HepG2 (cell line): ENCODE results near the gene BHLHE41. TPM values are rescaled to one million over a fixed set of nuclear protein-coding genes. Genes with fewer than 3 reads are reported as not detected.

Experiments
- ATAC-seq: fragments of 200-7000 bp; cut with Tn5 transposase; 3 replicates; pipeline ENCODE4 v1.9.1; 2020; ENCODE audit warnings: mild to moderate bottlenecking, moderate library complexity
- BruUV-seq: library from RNA; stranded (reverse); fragments of 400-500 nt; replicated peaks from 2 replicates; lab custom pipeline; 2021; lab: Mats Ljungman, UMichigan
- CTCF ChIA-PET: fragments of 300-600 bp; formaldehyde crosslinking; extraction: SDS; loops from one replicate; lab custom pipeline; 2021; ENCODE audit warnings: low total read pairs, inconsistent platforms, low intra/inter-chr PET ratio; lab: Yijun Ruan, JAX
- POLR2A ChIA-PET: fragments of 350-600 bp; sonication (Branson Sonifier 250); formaldehyde crosslinking; loops from one replicate; lab custom pipeline; 2020; ENCODE audit warnings: antibody characterized with exemption, inconsistent platforms; lab: Yijun Ruan, JAX
- DNase-seq: peaks from one replicate; pipeline ENCODE4 v3.0.0-alpha.2; 2015; ENCODE audit warnings: low spot score
- FAIRE-seq: peaks from 3 replicates; lab custom pipeline; 2011; peaks lifted over from hg19 to GRCh38; lab: Jason Lieb, UNC
- H2AFZ ChIP-seq: one replicate; pipeline ENCODE4 v1.6.1; 2011; ENCODE audit warnings: low read length, inconsistent platforms
- H3K27ac ChIP-seq: fragments of 300-600 bp; 3 replicates; pipeline ENCODE4 v1.8.0; 2011; ENCODE audit warnings: mixed run types, mild to moderate bottlenecking, mixed read lengths, low read length, inconsistent platforms; ENCODE audit not compliant: insufficient read depth; ENCODE audit errors: extremely low read length
- H3K27me3 ChIP-seq, 2 experiments: fragments of 200-600 bp in 1 of 2; 2 replicates in 1 of 2; 3 replicates in 1 of 2; pipeline versions ENCODE4 v1.6.0 to v1.8.0; 2011; ENCODE audit warnings: low read length in 2 of 2, mild to moderate bottlenecking in 2 of 2, moderate library complexity in 2 of 2, inconsistent platforms in 1 of 2; ENCODE audit not compliant: insufficient read depth in 2 of 2, control insufficient read depth in 1 of 2
- H3K36me3 ChIP-seq, 2 experiments: fragments of 200-600 bp in 1 of 2; replicated peaks in 1 of 2; 2 replicates in 1 of 2; 3 replicates in 1 of 2; pipeline versions ENCODE4 v1.5.1 to v1.8.0; 2011; ENCODE audit warnings: low read length in 2 of 2, inconsistent platforms in 1 of 2; ENCODE audit not compliant: insufficient read depth in 2 of 2, control insufficient read depth in 1 of 2
- H3K4me1 ChIP-seq: 2 replicates; pipeline ENCODE4 v1.5.1; 2012; ENCODE audit warnings: low read length, inconsistent platforms; ENCODE audit not compliant: insufficient read depth
- H3K4me2 ChIP-seq: 2 replicates; pipeline ENCODE4 v1.6.0; 2011; ENCODE audit warnings: low read depth, low read length, inconsistent platforms
- H3K4me3 ChIP-seq, 3 experiments: fragments of 200-600 bp in 1 of 3; sonication (generic), shearing (Covaris generic) in 1 of 3; replicated peaks in 1 of 3; 2 replicates each; pipeline ENCODE4 v1.5.1; 2011 to 2016; ENCODE audit warnings: low read length in 3 of 3, inconsistent platforms in 2 of 3, low read depth in 2 of 3, mild to moderate bottlenecking in 2 of 3, control low read depth in 1 of 3, mixed read lengths in 1 of 3; ENCODE audit not compliant: insufficient read depth in 1 of 3
- H3K79me2 ChIP-seq: one replicate; pipeline ENCODE4 v1.6.1; 2011; ENCODE audit warnings: low read length, inconsistent platforms; ENCODE audit not compliant: insufficient read depth
- H3K9ac ChIP-seq: 2 replicates; pipeline ENCODE4 v1.6.0; 2011; ENCODE audit warnings: mild to moderate bottlenecking, low read depth, low read length, inconsistent platforms; ENCODE audit not compliant: insufficient read depth
- H3K9me3 ChIP-seq: 2 replicates; pipeline ENCODE4 v1.5.1; 2012; ENCODE audit warnings: mild to moderate bottlenecking, low read length
- H4K20me1 ChIP-seq: 2 replicates; pipeline ENCODE4 v1.6.0; 2011; ENCODE audit warnings: inconsistent platforms, mild to moderate bottlenecking, low read length, moderate library complexity; ENCODE audit not compliant: insufficient read depth
- CC2D1A ChIP-seq: sonication (generic); formaldehyde crosslinking; IDR thresholded peaks from 2 replicates; pipeline ENCODE4 v1.8.1; 2023; ENCODE audit warnings: mild to moderate bottlenecking, missing genetic modification reagents
- IKZF4 ChIP-seq: sonication (generic); formaldehyde crosslinking; IDR thresholded peaks from 2 replicates; pipeline ENCODE4 v1.5.1; 2020; ENCODE audit warnings: borderline replicate concordance, mild to moderate bottlenecking, low read depth, missing genetic modification reagents; ENCODE audit errors: not compliant biosample characterization
- KLF9 ChIP-seq: IDR thresholded peaks from 2 replicates; pipeline ENCODE4 v1.6.1; 2016; ENCODE audit warnings: low read depth
- PLRG1 ChIP-seq: fragments of 450-650 bp; conservative IDR thresholded peaks from 2 replicates; pipeline ENCODE4 v1.6.1; 2016
- POGZ ChIP-seq: sonication (generic); formaldehyde crosslinking; IDR thresholded peaks from 2 replicates; pipeline ENCODE4 v1.4.0; 2020; ENCODE audit warnings: mild to moderate bottlenecking, missing genetic modification reagents
- ZFYVE20 ChIP-seq: sonication (generic); formaldehyde crosslinking; IDR thresholded peaks from 2 replicates; pipeline ENCODE4 v1.8.0; 2023; ENCODE audit warnings: low read depth, mild to moderate bottlenecking, moderate library complexity, missing genetic modification reagents, borderline replicate concordance
- WGBS: methylation state at CpG from one replicate; pipeline ENCODE4 v1.1.6; 2017; ENCODE audit warnings: low lambda C conversion rate; 5-methylcytosine and 5-hydroxymethylcytosine counted together
- in situ Hi-C: cut with HindIII; loops from 2 replicates; pipeline ENCODE4 v1.10.0; 2017; ENCODE audit warnings: low pct_unique_long_range_greater_than_20kb; ENCODE audit not compliant: extremely low pct_ligation_motif_present
- intact Hi-C: fragments of 100-400 bp; cut with micrococcal nuclease; formaldehyde crosslinking; loops from one replicate; pipeline ENCODE4 v1.10.0; 2022; ENCODE audit not compliant: unreplicated experiment
- polyA plus RNA-seq, 8 experiments: library from polyadenylated mRNA; depleted of rRNA in 3 of 8; stranded (reverse) in 7 of 8; unstranded in 1 of 8; fragments of >200 nt; fragmentation: Illumina TruSeq in 4 of 8; extraction: Trizol in 4 of 8; gene quantifications; 2 replicates each; pipeline versions ENCODE4 v1.2.1 to v1.2.3, GENCODE V29; 2011 to 2016; ENCODE audit warnings: low read depth in 4 of 8, missing spikeins in 1 of 8, mixed read lengths in 1 of 8; ENCODE audit not compliant: insufficient read depth in 1 of 8
- total RNA-seq, 5 experiments: library from RNA; depleted of rRNA; stranded (reverse); fragments of >200 nt; fragmentation: Illumina TruSeq; extraction: Trizol; gene quantifications; 2 replicates each; pipeline ENCODE4 v1.2.3, GENCODE V29; 2016; ENCODE audit warnings: low read depth in 1 of 5
- TF ChIP-seq, protein P1 (sequence below): sonication (generic); formaldehyde crosslinking; conservative IDR thresholded peaks from 2 replicates; pipeline ENCODE4 v1.8.1; 2023; ENCODE audit warnings: missing genetic modification reagents
- TF ChIP-seq, protein P2 (sequence below): sonication (generic); formaldehyde crosslinking; IDR thresholded peaks from 2 replicates; pipeline ENCODE4 v1.5.0; 2020; ENCODE audit warnings: missing genetic modification reagents
- TF ChIP-seq, protein P3 (sequence below): sonication (generic); formaldehyde crosslinking; IDR thresholded peaks from 2 replicates; pipeline ENCODE4 v1.5.1; 2020; ENCODE audit warnings: missing genetic modification reagents, mild to moderate bottlenecking, borderline replicate concordance

BHLHE41 gene
- total and polyA plus RNA-seq, 2 of the 13 experiments (the other 11 are each of a cell fraction or from before 2014, with no cell fraction given) = 0.03 TPM; not detected in 1

DNA sequence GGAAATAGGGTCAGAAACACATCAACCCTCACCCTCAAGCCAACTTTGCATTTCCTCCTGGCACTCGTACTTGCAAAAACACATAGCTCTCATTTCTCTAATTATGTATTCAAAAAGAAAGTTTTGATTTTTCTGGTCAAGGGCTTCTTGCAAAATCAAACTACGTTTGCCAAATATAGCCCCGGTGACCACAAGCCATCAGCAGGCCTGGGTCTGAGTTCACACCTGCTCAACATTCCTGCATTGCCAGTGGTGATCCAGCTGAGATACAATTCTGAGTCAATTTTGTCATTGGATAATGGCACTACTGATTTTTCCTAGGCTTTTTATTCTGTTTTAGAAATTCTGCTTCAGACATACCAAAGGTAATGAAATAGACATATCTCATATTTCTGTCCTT is 10.7 kb upstream of the BHLHE41 start (continued):
- no peak for TF ChIP-seq IKZF4 (CRISPR knock-in tag)
- no peak for TF ChIP-seq CC2D1A (CRISPR knock-in tag)
- TF ChIP-seq POGZ (CRISPR knock-in tag) = no peak
- TF ChIP-seq KLF9 (CRISPR knock-in tag) = no peak
- TF ChIP-seq, protein P1, sequence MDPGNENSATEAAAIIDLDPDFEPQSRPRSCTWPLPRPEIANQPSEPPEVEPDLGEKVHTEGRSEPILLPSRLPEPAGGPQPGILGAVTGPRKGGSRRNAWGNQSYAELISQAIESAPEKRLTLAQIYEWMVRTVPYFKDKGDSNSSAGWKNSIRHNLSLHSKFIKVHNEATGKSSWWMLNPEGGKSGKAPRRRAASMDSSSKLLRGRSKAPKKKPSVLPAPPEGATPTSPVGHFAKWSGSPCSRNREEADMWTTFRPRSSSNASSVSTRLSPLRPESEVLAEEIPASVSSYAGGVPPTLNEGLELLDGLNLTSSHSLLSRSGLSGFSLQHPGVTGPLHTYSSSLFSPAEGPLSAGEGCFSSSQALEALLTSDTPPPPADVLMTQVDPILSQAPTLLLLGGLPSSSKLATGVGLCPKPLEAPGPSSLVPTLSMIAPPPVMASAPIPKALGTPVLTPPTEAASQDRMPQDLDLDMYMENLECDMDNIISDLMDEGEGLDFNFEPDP (CRISPR knock-in tag) = no peak

DNA sequence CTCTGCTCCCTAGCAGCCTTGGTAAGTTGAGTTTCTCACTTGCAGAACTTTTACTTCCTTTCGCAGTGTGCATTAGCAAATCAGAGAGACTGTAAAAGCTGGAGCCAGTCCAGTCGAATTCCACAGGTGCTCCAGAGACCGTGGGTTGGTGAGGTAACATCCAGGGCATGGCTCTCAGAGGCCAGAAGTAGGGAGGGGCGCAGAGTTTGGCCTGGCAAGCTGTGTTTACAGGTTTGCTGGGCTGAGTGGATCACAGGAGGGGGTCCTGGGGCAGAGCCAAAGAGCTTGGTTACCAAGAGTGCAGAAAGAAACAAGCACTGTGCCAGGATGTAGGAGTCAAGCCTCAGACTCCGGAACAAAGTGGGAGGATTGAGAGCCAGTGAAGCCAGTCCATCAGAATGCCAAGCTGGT is 10.2 kb upstream of the BHLHE41 start:
- Histone ChIP-seq H3K4me1 (no peaks in the 10 kb centered on the region), H3K79me2 (no peaks in the 10 kb centered on the region), H3K36me3 (no peaks in the 10 kb centered on the region), H3K4me2 (no peak overlapping the region), H4K20me1 (no peaks in the 10 kb centered on the region), H3K9ac (no peak overlapping the region), H3K4me3 (no peak overlapping the region), H3K9me3 (no peaks in the 10 kb centered on the region), H2AFZ (no peak overlapping the region), H3K27ac (no peak overlapping the region), H3K27me3 (peaks cover 0 to 3% of the 10 kb centered on the region in 2 experiments; a peak in 2 of 5 replicates)
- FAIRE-seq (no peak), ATAC-seq (no peak), DNase-seq (no peak)
- intact Hi-C loops = no loop called here
- BruUV-seq = no TSS peak
- TF ChIP-seq PLRG1 = no peak
- ChIA-PET CTCF (no interaction called here), POLR2A (no interaction called here)
- WGBS = 17% methylated on average over 2 of the region's 5 CpGs
- in situ Hi-C loops = no loop called here

DNA sequence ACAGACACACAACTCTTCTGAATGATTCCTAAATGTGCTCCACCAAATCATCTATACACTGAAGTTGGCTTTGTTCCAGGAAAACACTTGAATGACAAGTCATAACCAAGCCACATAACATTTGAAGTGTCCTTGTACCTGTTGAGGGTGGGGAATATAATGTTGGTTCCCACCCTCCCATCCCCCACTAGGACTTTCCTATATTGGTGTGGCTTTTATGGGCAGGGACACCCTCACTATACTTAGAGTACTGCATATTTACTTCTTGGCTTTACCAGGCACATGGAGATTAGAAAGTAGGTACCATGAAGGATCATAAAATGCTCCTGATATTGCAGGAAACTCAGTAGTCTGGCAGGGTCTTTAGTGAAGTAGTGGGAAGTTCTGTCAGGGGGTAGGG is 9.7 kb upstream of the BHLHE41 start:
- no peaks in the 10 kb centered on the region for H3K4me1 ChIP-seq
- CTCF ChIA-PET = no interaction called here
- no peak overlapping the region for H3K27ac ChIP-seq
- intact Hi-C loops (no loop called here), in situ Hi-C loops (no loop called here)
- POLR2A ChIA-PET = no interaction called here
- peaks cover 0 to 3% of the 10 kb centered on the region in 2 experiments; a peak in 2 of 5 replicates for H3K27me3 ChIP-seq
- no peak for FAIRE-seq
- DNase-seq = no peak
- H2AFZ ChIP-seq = no peak overlapping the region
- no peak overlapping the region for H3K4me3 ChIP-seq
- H3K9me3 ChIP-seq = no peaks in the 10 kb centered on the region
- H3K36me3 ChIP-seq = no peaks in the 10 kb centered on the region
- H3K9ac ChIP-seq = no peak overlapping the region
- H4K20me1 ChIP-seq = no peaks in the 10 kb centered on the region
- no TSS peak for BruUV-seq
- H3K79me2 ChIP-seq = no peaks in the 10 kb centered on the region
- no peak overlapping the region for H3K4me2 ChIP-seq
- no peak for ATAC-seq
- TF ChIP-seq, protein P2, sequence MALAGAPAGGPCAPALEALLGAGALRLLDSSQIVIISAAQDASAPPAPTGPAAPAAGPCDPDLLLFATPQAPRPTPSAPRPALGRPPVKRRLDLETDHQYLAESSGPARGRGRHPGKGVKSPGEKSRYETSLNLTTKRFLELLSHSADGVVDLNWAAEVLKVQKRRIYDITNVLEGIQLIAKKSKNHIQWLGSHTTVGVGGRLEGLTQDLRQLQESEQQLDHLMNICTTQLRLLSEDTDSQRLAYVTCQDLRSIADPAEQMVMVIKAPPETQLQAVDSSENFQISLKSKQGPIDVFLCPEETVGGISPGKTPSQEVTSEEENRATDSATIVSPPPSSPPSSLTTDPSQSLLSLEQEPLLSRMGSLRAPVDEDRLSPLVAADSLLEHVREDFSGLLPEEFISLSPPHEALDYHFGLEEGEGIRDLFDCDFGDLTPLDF = no peak
- TF ChIP-seq, protein P3, sequence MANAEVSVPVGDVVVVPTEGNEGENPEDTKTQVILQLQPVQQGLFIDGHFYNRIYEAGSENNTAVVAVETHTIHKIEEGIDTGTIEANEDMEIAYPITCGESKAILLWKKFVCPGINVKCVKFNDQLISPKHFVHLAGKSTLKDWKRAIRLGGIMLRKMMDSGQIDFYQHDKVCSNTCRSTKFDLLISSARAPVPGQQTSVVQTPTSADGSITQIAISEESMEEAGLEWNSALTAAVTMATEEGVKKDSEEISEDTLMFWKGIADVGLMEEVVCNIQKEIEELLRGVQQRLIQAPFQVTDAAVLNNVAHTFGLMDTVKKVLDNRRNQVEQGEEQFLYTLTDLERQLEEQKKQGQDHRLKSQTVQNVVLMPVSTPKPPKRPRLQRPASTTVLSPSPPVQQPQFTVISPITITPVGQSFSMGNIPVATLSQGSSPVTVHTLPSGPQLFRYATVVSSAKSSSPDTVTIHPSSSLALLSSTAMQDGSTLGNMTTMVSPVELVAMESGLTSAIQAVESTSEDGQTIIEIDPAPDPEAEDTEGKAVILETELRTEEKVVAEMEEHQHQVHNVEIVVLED (CRISPR knock-in tag) = no peak
- TF ChIP-seq ZFYVE20 (CRISPR knock-in tag) = no peak
- TF ChIP-seq, all 625 proteins: peak for 0
